ENCODE results near the gene SEPTIN7.

The SEPTIN7 gene

DNA sequence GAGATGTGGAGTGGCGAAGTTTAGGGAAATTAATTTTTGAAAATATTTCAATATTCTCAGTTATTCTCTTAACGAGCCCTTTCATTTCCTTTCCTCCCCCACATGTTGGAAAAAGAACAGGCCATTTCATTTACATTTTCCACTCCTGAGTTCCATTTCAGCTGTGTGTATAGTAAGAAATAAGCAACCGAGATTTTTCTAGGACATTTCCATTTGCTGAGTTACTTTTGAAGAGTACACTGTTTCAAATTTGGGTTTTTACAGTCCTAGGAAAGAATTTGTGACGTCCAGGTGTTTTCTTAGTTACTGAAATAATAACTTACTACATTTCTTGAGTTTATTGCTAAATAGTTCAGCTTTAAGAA is 1.2 kb downstream of the SEPTIN7 start:
- DNase-seq (ENCODE audit: low read depth), result no peak
- TF ChIP-seq, protein P1, sequence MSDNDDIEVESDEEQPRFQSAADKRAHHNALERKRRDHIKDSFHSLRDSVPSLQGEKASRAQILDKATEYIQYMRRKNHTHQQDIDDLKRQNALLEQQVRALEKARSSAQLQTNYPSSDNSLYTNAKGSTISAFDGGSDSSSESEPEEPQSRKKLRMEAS (IDR thresholded peaks at IDR 0.05; ENCODE audit: low read depth, low read length), result no peak
- no peak for TF ChIP-seq POLR2A (IDR thresholded peaks at IDR 0.05; ENCODE audit: extremely low read depth, insufficient read length)
- TF ChIP-seq, protein P2, sequence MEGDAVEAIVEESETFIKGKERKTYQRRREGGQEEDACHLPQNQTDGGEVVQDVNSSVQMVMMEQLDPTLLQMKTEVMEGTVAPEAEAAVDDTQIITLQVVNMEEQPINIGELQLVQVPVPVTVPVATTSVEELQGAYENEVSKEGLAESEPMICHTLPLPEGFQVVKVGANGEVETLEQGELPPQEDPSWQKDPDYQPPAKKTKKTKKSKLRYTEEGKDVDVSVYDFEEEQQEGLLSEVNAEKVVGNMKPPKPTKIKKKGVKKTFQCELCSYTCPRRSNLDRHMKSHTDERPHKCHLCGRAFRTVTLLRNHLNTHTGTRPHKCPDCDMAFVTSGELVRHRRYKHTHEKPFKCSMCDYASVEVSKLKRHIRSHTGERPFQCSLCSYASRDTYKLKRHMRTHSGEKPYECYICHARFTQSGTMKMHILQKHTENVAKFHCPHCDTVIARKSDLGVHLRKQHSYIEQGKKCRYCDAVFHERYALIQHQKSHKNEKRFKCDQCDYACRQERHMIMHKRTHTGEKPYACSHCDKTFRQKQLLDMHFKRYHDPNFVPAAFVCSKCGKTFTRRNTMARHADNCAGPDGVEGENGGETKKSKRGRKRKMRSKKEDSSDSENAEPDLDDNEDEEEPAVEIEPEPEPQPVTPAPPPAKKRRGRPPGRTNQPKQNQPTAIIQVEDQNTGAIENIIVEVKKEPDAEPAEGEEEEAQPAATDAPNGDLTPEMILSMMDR (IDR thresholded peaks at IDR 0.05; ENCODE audit: low read depth, low read length), result no peak
- no peak for TF ChIP-seq MYC (IDR thresholded peaks at IDR 0.05; ENCODE audit: low read depth, low read length)
- peak overlapping the region; percentile 80 for H3K4me3 ChIP-seq (ENCODE audit: low read depth, low read length)

DNA sequence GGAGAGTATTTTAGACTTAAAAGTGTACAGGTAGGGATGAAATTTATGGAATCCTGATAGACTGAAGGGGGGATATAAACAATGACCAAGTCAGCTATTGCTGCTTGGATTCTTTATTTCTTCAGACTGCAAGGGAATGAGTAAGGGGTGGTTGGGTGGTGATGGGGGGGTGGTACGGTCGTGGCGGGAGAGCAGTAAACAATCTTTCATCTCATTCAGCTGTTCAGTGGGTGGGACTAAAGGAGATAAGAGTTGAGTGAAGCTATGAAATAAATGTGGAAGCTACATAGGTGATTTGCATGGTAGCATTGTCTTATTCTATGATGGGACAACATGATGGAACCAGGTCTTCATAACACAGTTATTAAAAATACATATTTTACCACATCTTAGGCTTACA is 1.8 kb downstream of the SEPTIN7 start:
- H3K4me3 ChIP-seq (ENCODE audit: low read depth, low read length), result peak overlapping the region; percentile 80
- no peak for TF ChIP-seq POLR2A (IDR thresholded peaks at IDR 0.05; ENCODE audit: extremely low read depth, insufficient read length)
- TF ChIP-seq, protein P2 (IDR thresholded peaks at IDR 0.05; ENCODE audit: low read depth, low read length), result no peak
- TF ChIP-seq, protein P1 (IDR thresholded peaks at IDR 0.05; ENCODE audit: low read depth, low read length), result no peak
- TF ChIP-seq MYC (IDR thresholded peaks at IDR 0.05; ENCODE audit: low read depth, low read length), result no peak
- DNase-seq (ENCODE audit: low read depth), result peak; percentile 54

DNA sequence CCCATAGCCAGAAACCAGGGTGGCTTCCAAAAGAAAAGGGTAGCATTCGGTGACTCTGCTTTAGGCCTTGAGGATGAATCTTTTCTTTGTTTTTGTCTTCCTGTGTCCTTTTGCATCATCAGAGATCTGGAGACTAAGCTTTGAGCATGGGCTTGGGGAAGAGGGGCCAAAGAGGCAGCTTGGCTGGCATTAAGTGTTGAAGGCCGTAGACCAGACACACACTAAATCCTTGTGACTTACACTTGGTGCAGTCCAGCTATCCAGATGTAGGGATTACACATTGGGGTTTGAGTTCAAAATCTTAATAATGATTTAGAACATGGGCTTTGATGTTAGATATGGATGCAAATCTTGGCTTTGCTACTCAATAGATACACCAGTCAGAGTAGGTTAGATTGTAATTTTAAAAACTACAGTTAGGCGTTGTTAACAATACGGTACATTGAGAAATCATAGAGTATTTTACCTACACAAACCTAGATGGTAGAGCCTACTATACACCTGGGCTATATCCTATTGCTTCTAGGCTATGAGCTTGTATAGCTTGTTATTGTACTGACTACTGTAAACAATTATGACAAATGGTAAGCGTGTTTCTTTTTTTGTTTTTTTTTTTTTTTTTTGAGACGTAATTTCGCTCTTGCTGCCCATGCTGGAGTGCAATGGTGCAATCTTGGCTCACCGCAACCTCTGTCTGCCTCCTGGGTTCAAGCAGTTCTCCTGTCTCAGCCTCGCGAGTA is 3.5 kb downstream of the SEPTIN7 start:
- H3K4me3 ChIP-seq (ENCODE audit: low read depth, low read length), result peak overlapping the region; percentile 80
- TF ChIP-seq, protein P2 (IDR thresholded peaks at IDR 0.05; ENCODE audit: low read depth, low read length), result no peak
- TF ChIP-seq, protein P1 (IDR thresholded peaks at IDR 0.05; ENCODE audit: low read depth, low read length), result no peak
- TF ChIP-seq MYC (IDR thresholded peaks at IDR 0.05; ENCODE audit: low read depth, low read length) (no peak), POLR2A (IDR thresholded peaks at IDR 0.05; ENCODE audit: extremely low read depth, insufficient read length) (no peak)
- no peak for DNase-seq (ENCODE audit: low read depth)

DNA sequence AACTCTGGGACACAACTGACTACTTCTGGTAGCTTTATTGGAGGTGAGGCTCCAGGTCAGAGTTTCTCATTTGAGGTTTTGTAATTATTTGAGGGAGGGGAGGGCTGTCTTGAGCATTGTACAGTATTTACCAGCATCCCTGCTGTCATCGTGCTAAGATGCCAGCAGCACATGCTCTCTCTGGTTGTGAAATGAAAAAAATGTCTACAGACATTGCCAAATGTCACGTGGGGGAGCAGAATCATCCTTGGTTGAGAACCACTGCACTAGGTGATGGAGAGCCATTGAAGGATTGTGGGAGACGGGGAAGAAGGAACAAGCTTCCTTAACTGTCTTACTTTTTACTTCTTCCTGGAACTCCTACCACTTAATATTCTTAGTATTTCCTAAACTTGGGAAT is 5.0 kb downstream of the SEPTIN7 start:
- no peak overlapping the region for H3K4me3 ChIP-seq (ENCODE audit: low read depth, low read length)
- DNase-seq (ENCODE audit: low read depth), result peak; percentile 58
- TF ChIP-seq, protein P2 (IDR thresholded peaks at IDR 0.05; ENCODE audit: low read depth, low read length), result no peak
- TF ChIP-seq, protein P1 (IDR thresholded peaks at IDR 0.05; ENCODE audit: low read depth, low read length), result peak; percentile 89
- TF ChIP-seq MYC (IDR thresholded peaks at IDR 0.05; ENCODE audit: low read depth, low read length), result peak; percentile 60
- TF ChIP-seq POLR2A (IDR thresholded peaks at IDR 0.05; ENCODE audit: extremely low read depth, insufficient read length), result no peak

DNA sequence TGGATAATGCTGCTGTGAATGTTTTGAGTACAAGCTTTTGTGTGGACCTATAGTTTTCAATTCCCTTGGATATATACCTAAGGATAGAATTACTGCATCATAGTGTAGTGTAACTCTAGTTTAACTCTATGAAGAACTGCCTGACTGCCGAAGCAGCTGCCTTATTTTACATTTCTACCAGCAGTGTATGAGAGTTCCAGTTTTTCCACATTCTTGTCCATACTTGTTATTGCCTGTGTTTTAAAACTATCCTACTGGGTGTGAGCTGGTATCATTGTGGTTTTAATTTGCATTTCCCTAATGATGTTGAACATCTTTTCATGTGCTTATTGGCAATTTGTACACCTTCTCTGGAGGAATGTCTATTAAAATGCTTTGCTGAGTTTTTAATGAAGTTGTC is 15.7 kb downstream of the SEPTIN7 start:
- TF ChIP-seq, protein P1 (IDR thresholded peaks at IDR 0.05; ENCODE audit: low read depth, low read length), result no peak
- TF ChIP-seq, protein P2 (IDR thresholded peaks at IDR 0.05; ENCODE audit: low read depth, low read length), result no peak
- no peak for TF ChIP-seq MYC (IDR thresholded peaks at IDR 0.05; ENCODE audit: low read depth, low read length)
- TF ChIP-seq POLR2A (IDR thresholded peaks at IDR 0.05; ENCODE audit: extremely low read depth, insufficient read length), result no peak
- no peak for DNase-seq (ENCODE audit: low read depth)
- H3K4me3 ChIP-seq (ENCODE audit: low read depth, low read length), result no peak overlapping the region

Measured in NB4 (cell line).